Keratinocyte (primary cell): ENCODE data around the gene MED4. TPM values are rescaled to one million over a fixed set of nuclear protein-coding genes. Genes with fewer than 3 reads are reported as not detected.

Experiments
- DNase-seq: peaks from one replicate; pipeline ENCODE4 v3.0.0-alpha.2; 2011; ENCODE audit warnings: low read depth, missing footprints, low spot score
- FAIRE-seq: peaks from 2 replicates; lab custom pipeline; 2011; peaks lifted over from hg19 to GRCh38; lab: Jason Lieb, UNC
- H2AFZ ChIP-seq: 2 replicates; pipeline ENCODE4 v1.6.0; 2012; ENCODE audit warnings: low read length, control low read depth, inconsistent platforms; ENCODE audit not compliant: control insufficient read depth
- H3K27ac ChIP-seq: 2 replicates; pipeline ENCODE4 v1.5.1; 2011; ENCODE audit warnings: low read length; ENCODE audit not compliant: control insufficient read depth, insufficient read depth
- H3K27me3 ChIP-seq: 3 replicates; pipeline ENCODE4 v1.6.0; 2011; ENCODE audit warnings: low read length; ENCODE audit not compliant: control insufficient read depth, insufficient read depth; ENCODE audit errors: extremely low read depth
- H3K36me3 ChIP-seq, 2 experiments: 2 replicates in 1 of 2; 3 replicates in 1 of 2; pipeline ENCODE4 v1.5.1; 2011; ENCODE audit warnings: low read length in 2 of 2, mild to moderate bottlenecking in 1 of 2; ENCODE audit not compliant: control insufficient read depth in 2 of 2, insufficient read depth in 2 of 2; ENCODE audit errors: extremely low read depth in 1 of 2
- H3K4me1 ChIP-seq: 3 replicates; pipeline ENCODE4 v1.5.1; 2011; ENCODE audit warnings: low read length; ENCODE audit not compliant: control insufficient read depth, insufficient read depth; ENCODE audit errors: extremely low read depth
- H3K4me2 ChIP-seq: 3 replicates; pipeline ENCODE4 v1.6.0; 2011; ENCODE audit warnings: low read depth, low read length; ENCODE audit not compliant: control insufficient read depth, insufficient read depth; ENCODE audit errors: extremely low read depth
- H3K4me3 ChIP-seq, 3 experiments: fragments of 200-600 bp in 1 of 3; sonication (generic) in 1 of 3; 2 replicates in 2 of 3; 3 replicates in 1 of 3; pipeline ENCODE4 v1.5.1; 2011 to 2016; ENCODE audit warnings: low read length in 3 of 3, mild to moderate bottlenecking in 3 of 3, control low read depth in 2 of 3, inconsistent platforms in 1 of 3, low read depth in 1 of 3, mixed read lengths in 1 of 3, mixed run types in 1 of 3, moderate library complexity in 1 of 3; ENCODE audit not compliant: control insufficient read depth in 2 of 3, insufficient read depth in 2 of 3; ENCODE audit errors: extremely low read depth in 1 of 3
- H3K79me2 ChIP-seq: 2 replicates; pipeline ENCODE4 v1.6.0; 2012; ENCODE audit warnings: low read length; ENCODE audit not compliant: control insufficient read depth, insufficient read depth
- H3K9ac ChIP-seq: 3 replicates; pipeline ENCODE4 v1.6.0; 2011; ENCODE audit warnings: low read length; ENCODE audit not compliant: control insufficient read depth, insufficient read depth; ENCODE audit errors: extremely low read depth
- H3K9me1 ChIP-seq: 3 replicates; pipeline ENCODE4 v1.6.0; 2011; ENCODE audit warnings: low read length; ENCODE audit not compliant: control insufficient read depth, insufficient read depth; ENCODE audit errors: extremely low read depth
- H3K9me3 ChIP-seq: 2 replicates; pipeline ENCODE4 v1.5.1; 2012; ENCODE audit warnings: low read depth, low read length; ENCODE audit not compliant: control insufficient read depth
- H4K20me1 ChIP-seq: 3 replicates; pipeline ENCODE4 v1.6.0; 2011; ENCODE audit warnings: low read length; ENCODE audit not compliant: control insufficient read depth, insufficient read depth; ENCODE audit errors: extremely low read depth
- CTCF ChIP-seq, 3 experiments: IDR thresholded peaks in 1 of 3; conservative IDR thresholded peaks in 1 of 3; optimal IDR thresholded peaks in 1 of 3; 2 replicates in 2 of 3; 3 replicates in 1 of 3; pipeline versions ENCODE3 to v1.5.1; 2011; ENCODE audit warnings: low read length in 3 of 3, mild to moderate bottlenecking in 3 of 3, moderate library complexity in 2 of 3, control low read depth in 1 of 3, inconsistent platforms in 1 of 3; ENCODE audit not compliant: insufficient read depth in 2 of 3; ENCODE audit errors: extremely low read depth in 1 of 3
- EZH2 ChIP-seq: IDR thresholded peaks from one replicate; pipeline ENCODE4 v1.6.1; 2012; ENCODE audit warnings: inconsistent platforms, mild to moderate bottlenecking, low read length, moderate library complexity
- dilution Hi-C: fragments of 300-500 bp; cut with MboI; formaldehyde crosslinking; loops from one replicate; pipeline ENCODE4 v1.7.0; 2020; ENCODE audit warnings: low sequenced_read_pairs; ENCODE audit not compliant: extremely low pct_ligation_motif_present
- polyA plus RNA-seq, 5 experiments: library from polyadenylated mRNA; depleted of rRNA in 3 of 5; stranded (reverse) in 3 of 5; stranded (forward) in 1 of 5; unstranded in 1 of 5; fragments of >200 nt; gene quantifications; 1 replicate in 1 of 5; 2 replicates in 3 of 5; 3 replicates in 1 of 5; pipeline versions ENCODE4 v1.2.1 to v1.2.3, GENCODE V29; 2011 to 2012; ENCODE audit warnings: missing spikeins in 2 of 5, low read depth in 1 of 5, low replicate concordance in 1 of 5

MED4 gene
- polyA plus RNA-seq, 1 donor (not counting 4 experiments of a cell fraction or from before 2014, with no cell fraction given): 62.4 TPM

GRCh38 chr13:48068952-48069351 is 26.0 kb downstream of the MED4 start:
- dilution Hi-C loops: no loop called here
- H3K36me3 ChIP-seq: peaks cover 9 to 19% of the 10 kb centered on the region in 2 experiments

GRCh38 chr13:48068036-48068435 is 26.9 kb downstream of the MED4 start:
- H3K27me3 ChIP-seq: no peaks in the 10 kb centered on the region
- dilution Hi-C loops: no loop called here
- H3K9me3 ChIP-seq: peaks cover 13% of the 10 kb centered on the region
- FAIRE-seq (no peak), DNase-seq (no peak)
- H3K9me1 ChIP-seq: no peaks in the 10 kb centered on the region
- H3K4me1 ChIP-seq: peaks cover 8% of the 10 kb centered on the region
- H3K79me2 ChIP-seq: no peaks in the 10 kb centered on the region
- H3K4me2 ChIP-seq: no peak overlapping the region
- no peak overlapping the region for H2AFZ ChIP-seq
- H4K20me1 ChIP-seq: no peaks in the 10 kb centered on the region
- H3K9ac ChIP-seq: no peak overlapping the region
- H3K27ac ChIP-seq: no peak overlapping the region
- peaks cover 8 to 19% of the 10 kb centered on the region in 2 experiments for H3K36me3 ChIP-seq
- no peak overlapping the region for H3K4me3 ChIP-seq
- TF ChIP-seq EZH2 (no peak), CTCF (optimal IDR thresholded peaks at IDR 0.05 in 1 of 3, IDR thresholded peaks at IDR 0.05 in 1 of 3, conservative IDR thresholded peaks at IDR 0.05 in 1 of 3; ENCODE audit: extremely low read depth in 1 of 3, insufficient read depth in 2 of 3, low read length in 3 of 3) (no peak)

More at GRCh38 chr13:48068952-48069351, 26.0 kb downstream of the MED4 start:
- FAIRE-seq (no peak), DNase-seq (no peak)
- no peak for TF ChIP-seq EZH2
- no peak for TF ChIP-seq CTCF (optimal IDR thresholded peaks at IDR 0.05 in 1 of 3, IDR thresholded peaks at IDR 0.05 in 1 of 3, conservative IDR thresholded peaks at IDR 0.05 in 1 of 3; ENCODE audit: extremely low read depth in 1 of 3, insufficient read depth in 2 of 3, low read length in 3 of 3)
- H3K4me3 ChIP-seq: no peak overlapping the region
- H3K4me1 ChIP-seq: peaks cover 8% of the 10 kb centered on the region
- no peak overlapping the region for H3K9ac ChIP-seq
- no peak overlapping the region for H3K4me2 ChIP-seq
- H2AFZ ChIP-seq: no peak overlapping the region
- H3K9me1 ChIP-seq: no peaks in the 10 kb centered on the region
- peaks cover 13% of the 10 kb centered on the region for H3K9me3 ChIP-seq
- no peak overlapping the region for H3K27ac ChIP-seq
- H3K27me3 ChIP-seq: no peaks in the 10 kb centered on the region
- H4K20me1 ChIP-seq: no peaks in the 10 kb centered on the region
- H3K79me2 ChIP-seq: no peaks in the 10 kb centered on the region
